Measurements from ENCODE around the gene PDE4D. TPM values are rescaled to one million over a fixed set of nuclear protein-coding genes. Genes with fewer than 3 reads are reported as not detected.

The PDE4D gene
- total RNA-seq, 1 donor from 2014 or later, result 219 TPM

DNA sequence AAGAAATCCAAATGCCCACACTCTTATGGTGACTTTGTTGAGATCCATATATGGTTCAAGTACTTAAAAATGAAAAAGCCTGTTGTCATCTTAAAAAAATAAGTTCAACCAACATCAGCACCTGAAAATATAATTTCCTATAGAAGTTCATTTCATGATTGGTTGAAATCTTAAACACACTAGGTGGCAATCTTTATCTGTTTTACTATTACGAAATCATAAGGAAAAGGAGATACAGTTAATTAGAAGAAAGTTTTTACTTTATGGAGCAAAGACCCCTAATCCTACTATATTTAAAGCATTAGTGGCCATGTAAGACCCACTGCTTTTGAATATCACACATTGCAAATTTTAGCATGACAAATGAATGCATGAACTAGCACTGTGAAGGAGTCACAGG lies 694.7 kb downstream of the PDE4D start:
- DNase-seq, result no peak

DNA sequence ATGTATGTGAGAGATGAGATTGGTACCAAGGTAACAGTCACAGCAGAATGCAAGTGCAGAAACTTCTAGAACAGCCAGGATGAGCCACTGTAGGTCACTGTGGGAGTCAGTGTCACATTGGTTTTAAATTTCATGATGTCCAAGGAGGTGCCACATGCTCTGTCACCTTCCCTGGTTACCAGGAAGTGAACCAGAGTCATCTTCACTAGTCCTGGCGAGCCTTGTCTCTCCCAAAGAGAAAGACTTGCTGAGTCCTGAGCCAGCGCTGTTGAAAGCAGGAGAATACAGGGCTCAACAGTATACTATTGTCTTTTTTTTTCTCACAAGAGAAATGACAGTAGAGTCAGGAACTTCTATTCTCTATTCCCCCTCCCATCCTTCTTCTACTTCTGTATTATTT lies 695.2 kb downstream of the PDE4D start:
- DNase-seq, result no peak

DNA sequence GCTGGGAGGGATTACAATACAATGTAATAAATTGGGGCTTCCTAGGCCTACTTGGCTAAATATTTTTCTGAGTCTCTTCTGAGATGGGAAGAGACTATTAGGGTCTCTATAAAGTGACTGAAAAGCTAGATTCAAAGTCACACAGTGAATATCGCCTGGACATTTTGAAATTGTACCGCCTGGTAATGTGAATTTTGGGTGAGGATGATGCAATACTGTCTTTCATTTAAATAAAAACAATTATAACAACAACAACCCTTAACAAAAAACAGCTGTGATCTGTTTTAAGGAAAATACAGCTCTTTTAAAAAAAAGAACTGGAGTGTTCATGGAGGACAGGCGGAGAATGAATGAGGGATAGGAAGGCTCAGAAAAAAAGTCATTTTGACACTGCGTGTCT lies 695.6 kb downstream of the PDE4D start:
- DNase-seq, result no peak

DNA sequence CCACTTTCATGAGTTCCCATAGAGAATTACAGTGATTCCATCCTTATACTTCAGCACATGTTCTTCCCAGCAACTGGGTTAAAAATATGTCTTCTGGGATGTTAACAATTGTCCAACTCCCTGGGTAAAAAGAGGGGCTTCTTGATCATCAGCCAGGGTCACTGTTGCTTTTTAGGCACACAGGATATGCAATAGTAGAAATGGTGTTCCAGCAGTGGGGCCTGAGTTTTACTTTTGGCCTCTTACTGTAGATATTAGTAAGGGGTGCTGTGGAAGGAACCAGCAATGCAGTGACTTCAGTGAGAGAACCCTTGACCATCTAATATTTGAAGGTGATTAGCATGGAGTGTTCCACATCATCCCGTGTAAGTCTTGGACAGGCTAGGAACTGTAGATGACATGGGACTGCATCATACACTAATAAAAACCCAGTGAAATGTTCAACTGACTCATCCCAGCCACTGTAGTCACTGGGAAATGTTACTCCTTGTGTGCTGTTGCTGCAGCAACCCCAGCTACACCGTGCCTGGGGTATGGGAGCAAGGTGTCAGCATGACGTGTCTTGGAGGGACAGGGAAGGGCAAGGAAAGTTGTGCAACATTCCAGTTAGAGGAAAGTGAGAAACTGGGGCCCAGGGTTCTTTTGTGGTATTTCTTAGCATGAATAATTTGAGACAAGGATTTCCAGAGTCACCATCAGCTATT lies 699.8 kb downstream of the PDE4D start:
- no peak for DNase-seq

DNA sequence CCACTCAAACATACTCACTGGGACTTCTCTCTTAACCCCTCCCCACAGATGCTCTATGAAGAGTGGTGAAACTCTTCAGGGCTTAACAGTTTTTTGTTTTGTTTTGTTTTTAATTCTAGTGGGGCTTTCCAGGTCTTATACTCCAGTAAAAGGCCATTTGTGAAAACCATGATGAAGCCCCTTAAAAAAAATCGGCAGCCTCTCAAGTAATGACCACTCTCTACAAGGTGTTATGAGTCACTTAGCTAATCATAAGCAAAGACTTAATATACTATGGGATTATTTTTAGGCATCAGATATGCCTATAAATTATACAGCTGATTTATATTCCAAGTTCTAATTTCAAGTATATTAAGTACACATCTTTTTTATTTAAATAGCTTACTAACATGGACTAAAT lies 702.8 kb downstream of the PDE4D start:
- no peak for DNase-seq

DNA sequence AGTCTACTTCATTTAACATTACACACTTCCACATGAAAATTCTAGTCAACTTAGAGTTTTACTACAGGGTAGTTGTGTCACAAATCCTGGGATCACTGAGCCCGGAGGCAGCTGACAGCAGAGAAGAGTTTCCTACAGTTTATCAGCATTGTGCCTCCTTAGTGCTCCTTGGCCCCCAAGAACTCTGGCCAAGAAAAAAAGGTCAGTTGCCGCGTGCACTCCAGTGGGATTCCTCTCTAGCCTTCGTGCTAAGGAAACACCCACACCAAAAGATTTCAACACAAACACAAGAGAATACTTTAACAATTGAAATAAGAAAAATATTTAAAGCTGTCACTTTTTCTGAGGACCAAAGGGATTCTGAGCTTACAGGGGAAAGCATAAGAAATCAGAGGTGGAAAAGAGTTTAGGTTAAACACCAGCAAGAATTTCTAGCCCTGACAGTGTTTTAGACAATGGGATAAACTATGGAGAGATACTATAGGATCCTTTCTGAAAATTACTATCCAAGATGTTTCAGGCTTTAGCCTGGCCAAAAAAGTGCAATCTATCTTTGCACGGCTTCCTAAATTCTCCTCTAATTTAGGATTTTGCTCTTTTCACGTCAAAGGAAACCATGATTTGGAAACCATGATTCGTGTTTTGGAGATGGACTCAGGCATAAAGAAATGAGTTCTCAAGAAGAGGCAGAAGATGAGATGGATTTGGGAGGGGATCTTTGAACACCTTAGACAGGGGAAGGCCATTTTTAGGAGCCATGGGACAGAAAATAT lies 703.9 kb downstream of the PDE4D start:
- no peak for DNase-seq

DNA sequence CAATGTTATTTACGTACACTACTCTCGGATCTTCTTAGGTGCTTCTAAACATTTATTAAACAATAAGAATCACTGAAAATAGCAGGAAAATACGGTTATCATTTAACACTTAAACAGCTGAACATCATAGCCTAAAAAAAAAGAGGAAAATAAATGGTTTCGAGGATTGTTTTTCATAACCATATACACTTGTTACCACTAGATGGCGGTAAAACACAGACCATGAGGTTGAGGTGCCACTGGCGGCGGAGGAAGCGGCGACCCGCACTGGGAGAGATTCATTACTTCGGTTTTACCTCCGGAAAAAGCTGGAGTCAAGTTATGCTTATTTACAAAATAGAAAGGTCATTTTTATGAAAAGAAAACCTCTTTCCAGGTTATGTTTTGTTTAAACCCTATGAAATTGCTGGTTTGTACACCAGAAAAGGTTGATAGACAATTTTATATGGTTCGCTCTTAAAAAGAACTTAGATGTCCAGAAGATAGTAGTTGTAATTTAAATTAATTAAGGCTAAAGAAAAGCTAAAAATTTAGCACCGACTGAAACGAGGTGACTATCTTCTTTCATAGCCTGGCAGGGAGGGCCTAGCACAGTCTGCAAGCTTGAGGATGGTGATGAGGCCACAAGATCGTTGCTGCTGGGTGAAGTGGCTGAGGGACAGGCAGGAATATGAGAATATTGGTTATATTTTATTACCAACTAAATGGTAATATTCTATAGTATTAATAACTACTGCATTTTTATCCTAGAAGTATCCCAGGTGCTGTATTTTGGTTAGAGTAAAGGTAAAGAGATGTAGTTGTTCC lies 704.9 kb downstream of the PDE4D start:
- DNase-seq, result peak; percentile 53

DNA sequence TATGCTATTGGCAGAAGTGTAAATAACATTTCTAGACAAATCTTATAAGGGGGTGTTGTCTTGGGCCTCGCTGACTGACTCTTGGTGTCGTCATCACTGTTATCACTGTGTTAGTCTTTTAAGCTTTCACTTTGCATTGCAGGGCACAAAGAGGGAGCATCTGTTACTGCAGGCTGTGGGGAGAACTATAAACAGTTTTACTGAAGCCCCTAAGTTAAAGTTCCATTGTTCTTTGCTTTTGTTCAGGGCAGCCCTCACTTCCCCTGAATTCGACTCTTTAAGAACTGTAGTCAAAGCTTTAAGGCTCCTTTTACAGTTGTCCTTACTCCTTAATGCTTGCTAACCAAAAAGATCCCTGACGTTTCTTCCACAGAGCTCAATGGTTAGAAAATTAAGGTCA lies 705.7 kb downstream of the PDE4D start:
- DNase-seq, result no peak

DNA sequence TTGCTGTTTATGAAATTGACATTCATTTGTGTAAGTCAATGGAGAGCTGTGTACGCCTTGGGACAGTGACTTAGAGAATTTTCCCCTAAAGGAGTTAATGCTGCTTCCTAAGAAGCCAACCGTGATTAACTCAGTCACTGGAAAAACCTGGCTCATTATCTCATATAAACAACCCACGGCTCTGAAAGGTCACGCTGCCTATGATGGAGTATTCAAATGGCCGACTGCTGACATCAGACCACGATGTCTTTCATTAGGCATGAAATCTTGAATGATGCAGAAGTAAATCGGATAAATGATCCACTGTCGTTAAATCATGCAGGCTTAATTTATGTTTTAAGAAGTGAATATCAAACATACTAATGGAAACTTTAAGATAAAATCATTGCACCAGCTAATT lies 706.9 kb downstream of the PDE4D start:
- no peak for DNase-seq

DNA sequence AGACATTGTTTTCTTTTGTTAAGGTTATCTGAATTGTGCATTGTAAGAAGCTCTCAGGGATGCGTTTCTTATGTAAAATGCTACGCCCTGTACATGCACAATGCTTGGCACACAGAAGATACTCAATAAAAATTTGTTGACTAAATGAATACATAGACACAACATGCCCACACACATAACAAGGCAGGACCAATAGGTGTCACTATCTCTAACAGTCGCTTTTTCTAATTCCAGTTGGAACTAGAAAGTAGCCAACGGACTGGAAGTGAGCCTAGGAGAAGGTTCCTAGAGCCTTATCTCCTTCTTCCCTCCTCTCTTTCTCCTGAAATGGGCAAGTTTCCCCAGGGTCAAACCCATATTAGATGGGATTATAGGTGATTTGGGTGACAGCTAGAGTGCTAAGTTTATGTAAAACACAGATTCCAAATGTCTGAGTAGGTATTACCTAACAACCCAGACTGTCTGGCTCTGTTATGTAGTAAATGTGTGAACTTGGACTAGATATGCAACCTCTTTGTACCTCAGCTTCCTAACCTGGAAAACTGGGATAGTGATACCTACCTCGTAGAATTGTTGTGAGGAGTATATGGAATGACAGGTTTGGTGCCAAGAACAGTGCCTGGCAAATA lies 707.7 kb downstream of the PDE4D start:
- no peak for DNase-seq

DNA sequence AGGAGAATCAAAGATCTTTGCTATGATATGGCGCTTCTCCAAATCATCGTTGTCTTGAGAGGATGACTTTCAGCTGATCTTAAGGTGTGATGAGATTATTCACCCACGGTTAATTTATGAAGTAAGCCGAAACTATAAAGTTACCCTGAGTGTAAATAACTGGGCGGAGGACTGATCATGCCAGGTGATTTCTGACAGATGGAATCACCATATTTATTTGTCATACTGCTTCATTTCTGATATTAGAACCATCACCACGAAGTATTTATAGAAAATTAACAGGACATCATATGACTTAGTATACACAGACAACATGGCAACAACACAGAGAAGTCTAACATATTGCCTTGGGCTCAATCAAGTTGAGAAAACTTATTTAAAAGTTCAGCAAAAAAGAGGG lies 708.8 kb downstream of the PDE4D start:
- no peak for DNase-seq

DNA sequence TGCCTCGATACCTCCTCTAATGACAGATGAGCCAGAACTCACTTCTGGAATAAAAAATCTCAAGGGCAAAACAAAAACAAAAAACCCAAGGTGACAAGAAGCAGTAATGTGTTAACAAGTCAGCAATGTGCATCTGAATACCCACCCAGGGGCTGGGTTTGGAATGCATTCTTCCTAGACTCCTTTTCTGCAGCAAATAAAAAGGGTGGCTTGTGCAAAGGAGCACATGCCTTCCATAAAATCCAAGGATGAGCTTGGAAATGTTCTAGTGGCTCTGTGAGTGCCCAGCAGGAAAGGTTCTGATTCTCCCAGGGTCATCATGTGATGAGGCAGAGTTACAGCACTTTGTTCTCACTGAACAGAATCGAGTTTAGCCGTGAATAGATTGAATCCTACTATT lies 710.8 kb downstream of the PDE4D start:
- no peak for DNase-seq

DNA sequence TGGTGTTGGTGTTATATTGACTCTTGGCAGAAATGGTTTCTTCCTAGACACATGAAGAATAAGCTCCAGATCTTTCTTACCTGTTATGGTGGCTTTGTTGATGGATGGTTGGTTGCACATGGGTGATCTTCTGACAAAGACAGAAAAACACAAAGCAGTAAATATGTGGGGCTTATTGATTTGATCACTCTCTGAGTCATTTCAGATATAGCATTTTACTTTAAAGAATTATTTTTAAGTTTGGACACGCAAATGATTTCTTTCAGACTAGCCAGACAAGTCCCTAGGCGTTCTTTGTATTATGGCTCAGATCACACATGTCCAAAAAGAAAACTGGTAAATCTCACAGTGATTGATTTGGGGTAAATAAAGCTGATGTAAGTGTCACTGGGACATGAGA lies 713.0 kb downstream of the PDE4D start:
- no peak for DNase-seq

DNA sequence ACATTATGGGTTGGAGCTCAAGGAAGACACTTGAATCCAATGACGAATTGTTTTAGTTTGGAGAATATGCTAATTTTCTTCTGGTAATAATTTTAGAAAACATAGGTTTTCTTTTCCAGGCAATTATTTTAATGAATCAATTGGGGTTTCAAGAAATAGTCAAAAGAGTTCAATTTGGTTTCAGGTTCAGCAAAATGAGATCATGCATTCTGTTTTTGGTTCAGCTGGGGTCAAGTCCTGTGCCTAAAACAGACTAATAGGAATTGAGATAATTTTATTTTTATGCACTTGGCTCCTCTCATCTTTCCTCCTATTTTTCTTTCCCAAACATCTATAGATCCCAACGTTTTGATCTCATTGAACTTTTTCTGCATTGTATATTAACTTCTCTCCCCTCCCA lies 713.8 kb downstream of the PDE4D start:
- no peak for DNase-seq

DNA sequence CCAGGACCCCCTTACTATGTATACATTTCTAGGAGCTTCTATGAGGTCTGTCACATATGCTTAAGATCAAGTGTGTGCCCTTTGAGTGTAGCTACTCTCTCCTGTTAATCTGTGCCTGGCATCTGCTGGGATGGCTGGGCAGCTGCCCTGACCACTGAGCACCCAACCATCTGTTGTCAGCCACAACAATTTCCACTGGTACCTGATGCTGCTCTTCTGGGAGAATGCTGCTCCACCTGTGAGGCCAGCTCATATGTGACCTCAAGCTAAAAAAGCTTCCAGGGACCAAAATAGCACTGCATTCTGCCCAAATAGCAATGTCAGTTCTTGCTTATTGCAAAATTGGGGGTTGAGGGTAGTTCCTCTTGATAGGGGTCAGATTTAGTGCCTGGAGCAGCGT lies 715.0 kb downstream of the PDE4D start:
- no peak for DNase-seq

DNA sequence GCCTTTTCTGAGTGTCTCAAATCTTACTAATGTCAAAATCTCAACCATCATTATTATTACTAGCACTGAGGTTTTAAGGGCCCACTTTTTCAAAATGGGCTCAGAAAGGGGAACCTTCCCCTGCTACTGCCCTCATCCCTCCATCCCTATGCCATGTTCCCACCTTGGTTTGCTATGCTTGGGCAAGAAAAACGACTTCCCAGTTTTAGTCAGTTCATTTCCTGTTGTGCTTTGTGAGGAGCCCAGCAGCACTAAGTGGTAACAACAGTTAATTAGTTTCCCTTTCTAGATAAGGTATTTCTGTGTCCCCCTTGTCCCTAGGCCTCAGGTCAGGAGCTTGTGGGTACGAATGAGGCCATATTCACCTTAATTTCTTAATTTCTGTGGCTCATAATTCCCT lies 715.5 kb downstream of the PDE4D start:
- no peak for DNase-seq

DNA sequence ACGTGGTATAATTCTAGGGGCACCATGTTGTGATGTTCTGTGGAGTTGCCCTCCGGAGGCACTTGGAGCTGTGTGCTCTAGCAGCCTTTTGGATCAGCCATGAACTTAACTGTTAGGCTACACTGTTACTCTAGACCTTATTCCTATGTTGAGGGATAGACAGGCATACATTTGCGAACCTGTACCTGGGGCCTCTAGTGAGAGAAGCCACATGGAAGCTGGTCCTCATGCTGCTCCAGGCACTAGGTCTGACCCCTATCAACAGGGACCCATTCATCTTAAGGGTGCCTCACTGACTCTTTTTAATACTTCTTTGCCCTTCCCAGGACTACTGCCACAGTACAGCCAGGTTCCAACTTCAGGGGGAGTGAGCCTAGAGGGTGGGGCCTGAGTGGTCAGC lies 715.9 kb downstream of the PDE4D start:
- DNase-seq, result no peak

DNA sequence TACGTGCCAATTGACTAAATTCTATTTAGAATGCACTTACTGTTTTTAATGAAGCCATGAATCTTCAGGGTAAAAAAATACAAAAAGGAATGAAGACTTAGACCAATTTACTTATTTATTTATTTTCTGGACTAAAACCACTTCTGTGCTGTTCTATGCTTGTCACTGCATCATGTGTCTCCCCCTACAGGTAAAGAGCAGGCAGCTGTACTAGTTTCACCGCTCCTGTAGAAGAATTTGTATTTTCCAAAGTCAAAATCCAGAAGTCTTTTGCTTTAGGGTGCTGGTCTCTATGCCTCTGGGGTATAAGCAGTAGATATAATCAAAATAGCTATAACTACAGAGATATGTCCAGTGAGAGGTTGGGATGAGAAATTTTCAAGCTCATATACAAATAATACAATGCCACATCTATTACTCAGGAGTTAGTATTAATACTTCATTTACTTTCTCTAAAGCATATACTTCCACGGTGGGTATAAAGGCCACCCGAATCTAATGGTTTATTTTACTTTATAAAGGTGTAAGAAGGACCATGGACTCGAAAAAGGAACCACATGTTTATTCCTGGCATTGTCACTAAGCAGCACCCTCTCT lies 719.2 kb downstream of the PDE4D start:
- DNase-seq, result no peak

DNA sequence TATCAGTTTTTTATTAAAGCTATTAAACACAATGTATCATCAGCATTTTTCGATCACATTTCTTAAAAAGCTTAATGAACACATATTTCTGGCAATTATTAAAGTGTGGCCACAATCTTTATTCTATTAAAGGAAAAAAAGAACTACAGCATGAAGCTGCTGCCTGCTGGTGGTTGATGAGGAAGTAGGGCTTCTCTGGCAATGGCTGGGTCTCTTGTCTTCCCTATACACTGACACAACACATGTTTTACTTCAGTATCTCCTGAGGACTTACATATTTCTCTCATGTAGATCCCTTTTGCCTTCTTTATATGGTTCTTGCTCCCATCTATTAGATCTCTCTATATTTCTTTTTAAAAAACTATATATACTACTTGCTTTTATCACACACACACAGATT lies 719.9 kb downstream of the PDE4D start:
- no peak for DNase-seq

DNA sequence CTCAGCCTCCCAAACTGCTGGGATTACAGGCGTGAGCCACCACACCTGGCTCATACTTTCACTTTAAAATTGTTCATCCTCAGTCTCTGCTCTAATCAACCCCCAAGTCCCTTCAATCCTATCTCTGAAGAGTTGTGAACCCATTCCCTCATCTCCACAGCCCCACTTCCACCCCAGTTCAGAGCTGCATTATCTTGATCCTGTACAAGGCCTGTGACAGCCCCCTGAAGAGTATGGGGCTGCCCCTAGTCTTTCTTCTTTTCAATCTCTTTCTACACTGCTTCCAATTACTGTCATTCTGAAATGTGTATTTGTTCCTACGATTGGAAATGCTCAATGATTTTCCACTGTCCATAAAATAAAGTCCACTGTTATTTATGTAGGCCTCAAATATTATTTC lies 722.4 kb downstream of the PDE4D start:
- no peak for DNase-seq

DNA sequence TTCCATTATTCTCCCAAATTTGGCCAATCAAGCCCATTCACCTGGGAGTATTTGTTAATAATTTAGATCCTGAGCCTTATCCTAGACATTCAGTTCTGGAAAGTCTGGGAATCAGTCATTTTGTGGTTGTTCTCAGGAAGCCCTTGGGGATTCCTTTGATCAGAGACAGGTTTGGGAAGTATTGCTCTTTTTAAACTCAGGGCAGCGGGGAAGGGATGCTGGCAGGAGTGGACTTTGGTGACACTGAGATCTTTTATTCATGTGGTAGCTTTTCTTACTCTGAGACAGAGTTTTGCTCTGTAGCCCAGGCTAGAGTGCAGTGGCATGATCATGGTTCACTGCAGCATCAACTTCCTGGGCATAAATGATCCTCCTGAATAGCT lies 723.8 kb downstream of the PDE4D start:
- no peak for DNase-seq

DNA sequence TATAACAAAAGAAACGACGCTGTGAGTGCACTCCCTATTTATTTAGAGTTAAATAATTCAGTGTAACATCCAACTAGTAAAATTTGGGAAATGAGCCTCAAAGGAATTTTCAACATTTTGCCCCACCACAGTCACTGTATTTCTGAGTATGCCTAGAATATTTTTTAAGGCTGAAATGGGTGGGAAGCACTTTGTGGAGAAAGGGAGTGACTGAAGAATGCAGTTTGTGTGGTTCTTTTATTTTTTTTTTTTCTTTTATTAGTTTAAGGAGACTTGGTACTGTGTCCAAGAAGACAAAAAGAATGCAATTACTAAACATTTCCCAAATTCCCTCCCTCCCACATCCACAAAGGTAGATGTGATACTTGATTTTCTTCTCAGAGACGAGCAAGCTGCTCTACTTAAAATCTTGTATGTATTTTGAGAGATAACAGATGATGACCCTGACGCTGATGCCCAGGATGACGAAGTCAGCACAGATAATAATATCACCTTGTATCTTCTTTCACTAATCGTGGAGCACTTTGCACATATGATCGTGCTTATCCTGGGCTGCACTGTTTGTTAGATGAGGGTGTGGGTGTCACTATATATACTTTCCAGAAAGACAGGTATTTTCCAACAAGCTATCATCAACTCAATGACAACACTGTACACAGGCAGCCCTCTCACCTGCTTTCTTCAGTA lies 724.3 kb downstream of the PDE4D start:
- DNase-seq, result no peak

Data from occipital lobe (tissue), 2 donors.